Measurements from ENCODE around the gene PSMB5.

The PSMB5 gene

DNA sequence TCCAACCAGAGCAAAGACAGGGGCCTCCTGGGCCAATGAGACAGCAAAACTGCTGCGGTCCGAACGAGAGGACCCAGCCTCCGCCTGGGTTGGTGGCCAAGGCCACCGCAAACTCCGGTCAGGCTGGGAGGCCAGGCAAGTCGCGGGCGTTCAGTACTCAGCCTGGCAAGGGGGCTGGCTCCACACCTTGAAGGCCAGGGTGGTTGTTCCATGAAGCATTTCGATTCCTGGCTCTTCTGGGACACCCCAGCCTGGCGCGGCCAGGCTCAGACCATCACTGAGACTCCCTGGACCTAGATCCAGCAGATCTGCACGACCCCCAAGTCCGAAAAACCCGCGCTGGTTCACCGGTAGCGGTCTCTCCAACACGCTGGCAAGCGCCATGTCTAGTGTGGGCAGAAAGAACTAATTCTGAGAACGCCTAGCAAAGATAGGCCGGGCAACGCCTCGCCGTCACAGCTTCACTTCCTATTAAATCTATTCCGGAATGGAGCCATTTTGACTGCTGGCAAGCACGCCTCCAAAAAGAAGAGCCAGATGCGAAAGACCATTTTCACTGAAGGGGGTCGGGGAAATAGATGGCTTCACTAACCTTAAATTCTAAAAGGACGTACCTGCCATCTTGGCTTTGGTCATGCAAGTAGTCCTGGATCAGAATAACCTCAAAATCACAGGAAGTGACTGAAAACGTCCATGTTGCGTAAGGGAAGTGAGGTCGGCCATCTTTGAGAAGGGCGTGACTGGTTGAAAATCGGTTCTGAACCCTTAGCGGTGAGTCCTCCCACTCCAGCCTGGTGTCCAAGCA lies at the start of gene PSMB5:
PSMB5 (minus strand) TSS at position 403 of the 805 bp plus-strand sequence; CDS start at position 384, 19 bp downstream.
- no peak for DNase-seq

GRCh38 chr14:23080474-23080873 lies 45.8 kb upstream of the PSMB5 start:
- DNase-seq: no peak

DNA sequence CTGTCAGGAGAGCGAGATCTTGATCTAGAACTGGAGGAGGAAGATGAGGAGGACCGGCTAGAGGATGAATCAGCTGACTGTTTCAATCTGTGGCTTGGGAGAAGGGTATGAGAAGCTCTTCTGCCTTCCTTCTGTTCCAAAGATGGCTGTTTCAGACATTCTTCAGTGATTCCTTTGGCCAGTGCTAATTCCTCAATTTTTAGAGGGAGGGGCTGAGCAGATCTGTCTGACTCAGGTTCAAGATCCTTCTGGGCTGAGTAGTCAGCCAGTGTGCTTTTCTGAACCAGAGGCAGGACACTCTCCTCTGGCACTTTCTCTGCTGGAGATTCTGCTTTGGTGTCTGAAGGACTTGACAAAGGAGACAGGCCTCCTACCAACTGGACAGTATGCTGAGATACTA lies 45.0 kb upstream of the PSMB5 start:
- no peak for DNase-seq

DNA sequence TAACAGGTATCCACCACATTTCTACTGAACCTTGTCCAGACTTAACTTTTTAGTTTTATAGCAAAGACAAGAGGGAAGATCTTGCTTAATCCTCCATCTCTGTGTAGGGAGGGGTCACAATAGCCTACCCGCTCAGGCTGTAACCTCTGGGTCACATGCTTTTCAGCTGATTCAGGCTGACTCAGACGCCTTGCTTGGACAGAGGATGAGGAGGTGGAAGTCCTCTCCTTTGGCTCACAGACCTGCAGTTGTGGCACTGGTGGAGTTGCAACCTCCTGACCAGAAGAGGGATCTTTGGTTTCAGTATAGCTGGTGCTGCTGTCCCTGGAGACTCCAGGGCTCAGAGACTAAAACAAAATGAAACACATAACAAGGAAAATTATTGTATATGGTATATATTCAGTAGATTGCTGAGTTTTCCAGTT lies 44.0 kb upstream of the PSMB5 start:
- no peak for DNase-seq

DNA sequence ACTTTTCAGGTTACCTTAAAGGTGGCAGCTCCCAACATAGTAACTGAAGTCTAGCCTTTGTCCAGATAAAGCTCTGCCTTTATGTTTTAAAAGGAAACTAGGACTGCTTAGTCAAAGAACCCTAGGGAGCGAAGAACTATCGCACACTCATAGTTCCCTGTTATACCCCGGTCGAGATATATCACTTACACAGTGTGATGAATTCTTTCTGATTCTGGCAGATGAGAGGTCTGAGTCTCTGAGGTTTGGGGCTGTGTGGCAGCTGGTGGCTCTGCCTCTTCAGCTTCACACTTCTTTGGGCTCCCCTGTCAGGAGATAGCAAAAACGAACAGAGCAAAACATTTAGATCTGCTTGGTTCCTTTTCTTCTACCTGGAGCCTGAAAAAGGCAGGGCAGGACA lies 43.3 kb upstream of the PSMB5 start:
- DNase-seq: no peak

- no peak for DNase-seq
Observed at GRCh38 chr14:23076785-23077408, 42.2 kb upstream of the PSMB5 start.

DNA sequence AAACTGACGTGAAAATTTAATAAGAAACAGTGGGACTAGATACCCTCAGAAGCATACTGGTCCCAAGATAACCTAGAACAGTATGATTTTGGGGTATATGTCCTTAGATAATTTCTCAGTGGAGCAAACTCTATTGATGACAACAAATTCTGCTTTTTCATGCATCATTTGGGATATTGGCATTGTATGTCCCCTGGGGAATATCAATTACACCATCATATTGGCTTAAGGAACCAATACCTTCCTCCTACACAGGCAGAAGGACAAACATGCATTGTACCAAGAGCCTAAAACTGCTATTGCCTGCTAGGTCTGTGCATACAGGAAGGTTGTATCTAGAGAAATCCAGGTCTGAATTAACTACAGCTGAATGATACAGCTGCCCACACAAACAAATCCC lies 40.2 kb upstream of the PSMB5 start:
- no peak for DNase-seq

- DNase-seq: no peak
Observed at GRCh38 chr14:23071921-23072539, 37.3 kb upstream of the PSMB5 start.

- no peak for DNase-seq
Observed at GRCh38 chr14:23071244-23071920, 36.7 kb upstream of the PSMB5 start.

DNA sequence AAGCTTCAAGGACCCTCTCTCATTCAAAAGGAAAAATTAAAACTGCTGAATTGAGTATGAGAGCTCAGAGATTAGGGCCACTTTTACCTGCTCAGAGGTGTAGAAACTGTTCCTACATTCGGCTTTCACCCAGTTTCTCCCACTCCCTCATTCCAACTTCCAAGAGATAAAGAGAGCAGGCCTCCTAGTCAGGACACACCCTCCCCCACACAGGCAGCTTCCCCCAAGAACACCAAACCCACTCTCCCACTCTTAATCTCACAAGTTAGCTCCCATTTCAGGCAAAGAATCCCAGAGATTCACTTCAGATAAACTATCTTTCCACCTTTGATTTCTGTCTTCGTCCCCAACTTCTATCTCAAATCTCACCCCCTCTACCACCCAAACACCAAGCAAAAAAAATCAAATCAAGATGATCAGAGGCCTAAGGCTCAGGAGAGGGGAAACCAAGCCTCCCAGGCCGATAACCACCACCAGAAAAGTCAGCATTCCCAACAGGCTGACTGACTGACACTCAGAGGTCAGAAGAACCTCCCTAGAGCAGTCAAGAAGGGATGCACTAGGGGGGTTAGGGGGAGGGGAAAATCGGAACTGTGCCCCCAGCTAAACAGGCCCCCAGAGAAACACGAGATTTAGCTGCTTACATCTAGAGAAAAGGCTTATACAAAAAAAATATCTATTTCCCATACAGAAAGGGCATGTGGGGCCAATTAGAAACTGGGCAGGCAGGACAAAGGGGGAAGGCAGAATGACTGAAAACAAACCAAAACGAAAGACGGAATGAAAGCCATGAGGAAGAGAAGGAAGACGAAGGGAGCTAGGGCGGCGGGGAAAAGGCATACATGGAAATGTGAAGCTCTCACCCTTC lies 35.8 kb upstream of the PSMB5 start:
- DNase-seq: no peak

DNA sequence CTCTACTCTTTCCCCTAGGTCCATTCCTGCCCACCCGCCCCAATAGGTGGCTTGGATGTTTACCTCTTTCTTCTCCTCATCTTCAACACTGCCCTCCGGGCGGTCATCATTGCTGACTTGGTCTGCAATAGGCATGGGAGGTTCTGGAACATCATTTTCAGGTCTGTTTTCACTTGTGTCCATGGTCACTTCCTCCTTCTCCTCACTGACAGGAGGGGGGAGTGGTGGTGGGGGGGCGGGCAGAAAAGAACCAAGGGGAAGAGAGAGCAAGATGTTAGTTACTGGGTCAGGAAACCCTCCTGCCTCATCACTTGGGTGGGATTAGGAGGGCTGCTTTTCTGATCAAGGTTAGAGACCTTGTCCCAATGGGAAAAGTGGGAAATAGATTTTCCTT lies 34.7 kb upstream of the PSMB5 start:
- no peak for DNase-seq

DNA sequence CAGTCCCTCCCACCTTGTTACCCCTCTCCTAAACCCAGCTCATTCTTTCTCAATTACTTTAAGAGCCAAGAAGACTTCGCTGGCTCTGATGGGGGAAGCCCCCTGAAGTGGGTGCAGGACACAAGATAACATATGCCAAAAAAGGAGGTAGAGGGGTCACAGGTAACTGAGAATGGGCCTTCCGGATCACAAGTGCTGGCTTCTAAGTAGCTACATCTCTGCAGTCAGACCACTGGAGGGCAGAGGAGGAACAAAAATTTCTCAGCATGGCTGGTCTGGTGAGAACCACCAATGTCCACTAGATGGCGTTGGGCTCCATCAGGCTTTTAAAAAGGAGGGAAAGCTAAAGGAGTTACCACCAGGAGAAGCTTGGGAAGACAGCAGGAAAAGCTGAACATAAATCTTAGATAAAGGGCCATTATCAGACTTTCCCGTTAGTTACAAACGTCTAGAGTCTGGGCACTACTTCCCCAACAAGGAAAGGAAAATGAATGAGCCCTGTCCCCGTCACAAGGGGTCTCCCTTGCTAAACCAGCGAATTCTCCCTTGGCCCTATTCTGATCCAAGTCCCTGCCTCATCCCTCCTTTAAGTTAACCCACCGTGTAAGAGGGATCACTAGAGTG lies 34.2 kb upstream of the PSMB5 start:
- no peak for DNase-seq

- DNase-seq: no peak
Observed at GRCh38 chr14:23067847-23068788, 33.4 kb upstream of the PSMB5 start.

GRCh38 chr14:23066855-23067744 lies 32.4 kb upstream of the PSMB5 start:
- DNase-seq: no peak

DNA sequence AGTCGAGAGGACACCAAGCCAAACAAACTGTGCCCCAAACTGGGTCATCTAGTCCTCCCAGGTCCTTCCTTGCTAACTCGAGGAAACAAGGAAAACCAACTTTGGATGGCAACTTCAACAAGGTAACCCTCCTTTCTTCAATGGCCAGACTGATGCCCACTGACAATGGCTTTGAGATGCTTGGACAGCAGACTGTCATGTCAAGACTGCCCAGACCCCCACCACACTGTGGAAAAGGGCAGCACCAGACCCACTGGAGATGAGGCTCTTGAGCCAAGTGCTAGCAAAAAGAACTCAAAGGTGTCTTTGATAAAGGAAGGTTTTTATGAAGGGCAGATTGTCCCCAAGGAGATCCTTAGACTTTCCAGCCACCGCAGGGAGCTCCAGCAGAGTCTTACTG lies 31.7 kb upstream of the PSMB5 start:
- DNase-seq: no peak

- no peak for DNase-seq
Observed at GRCh38 chr14:23063601-23064000, 28.9 kb upstream of the PSMB5 start.

DNA sequence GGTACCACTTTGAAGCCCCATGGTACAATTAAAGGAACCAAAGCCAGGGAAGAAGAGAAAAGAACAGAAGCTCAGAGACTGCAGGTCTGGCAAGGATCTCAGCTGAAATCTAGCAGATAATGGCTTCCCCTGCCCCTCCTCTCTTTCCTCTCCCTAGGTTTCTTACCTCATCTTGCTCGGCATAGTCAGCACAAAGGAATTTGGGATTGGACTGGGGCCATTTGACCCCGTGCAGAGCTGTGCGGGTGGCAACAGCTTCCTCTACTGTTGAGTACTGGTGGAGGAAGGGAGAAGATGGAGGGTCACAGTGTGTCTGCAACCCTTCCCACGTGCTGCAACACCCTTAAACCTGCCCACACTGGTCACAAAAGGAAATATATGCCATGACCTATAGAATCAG lies 27.3 kb upstream of the PSMB5 start:
- no peak for DNase-seq

DNA sequence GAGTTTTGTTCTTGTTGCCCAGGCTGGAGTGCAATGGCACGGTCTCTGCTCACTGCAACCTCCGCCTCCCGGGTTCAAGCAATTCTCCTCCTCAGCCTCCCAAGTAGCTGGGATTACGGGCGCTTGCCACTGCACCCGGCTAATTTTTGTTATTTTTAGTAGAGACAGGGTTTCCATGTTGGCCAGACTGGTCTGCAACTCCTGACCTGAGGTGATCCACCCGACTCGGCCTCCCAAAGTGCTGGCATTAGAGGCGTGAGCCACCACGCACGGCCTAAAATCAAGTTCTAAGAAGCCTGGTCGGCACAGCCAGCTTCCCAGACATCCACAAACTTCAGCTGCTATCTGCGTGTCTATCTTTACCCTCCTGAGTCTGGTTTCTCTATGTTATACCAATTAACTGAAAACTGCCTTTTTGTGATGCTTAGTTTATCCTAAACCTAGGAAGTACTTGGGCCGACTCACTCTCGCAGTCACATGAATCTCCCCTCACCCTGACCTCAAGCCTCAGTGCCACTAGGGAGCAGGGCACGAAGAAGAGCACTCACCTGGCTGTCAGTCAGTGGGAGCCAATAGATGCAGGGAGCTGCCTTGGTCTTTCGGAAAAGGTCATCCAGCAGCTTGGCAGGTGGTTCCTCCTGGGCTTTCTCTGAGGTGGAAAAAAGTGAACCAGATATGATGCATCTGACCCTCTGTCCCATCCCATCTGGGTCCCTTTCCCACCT lies 26.0 kb upstream of the PSMB5 start:
- no peak for DNase-seq

Measured in NCI-H526 treated with DMSO at 0.1 percent for 48 hours (cell line).